HuH-7 (cell line): Measurements from ENCODE around the gene S100A4.
"Not testable (repeated sequence)": the region's sequence is repeated elsewhere in the genome, so short reads cannot be mapped to it uniquely, and the experiment has no call there.

Experiments
- DNase-seq: peaks from one replicate; pipeline ENCODE4 v3.0.0; 2011; ENCODE audit warnings: low spot score

Gene S100A4

GRCh38 chr1:153545067-153546055 lies at the start of gene S100A4:
TSS of gene S100A4 (minus strand) at chr1:153545806. CDS start at chr1:153544794, 1,012 bp downstream.
- DNase-seq, result peak; percentile 96

- DNase-seq, result no peak
Measured at GRCh38 chr1:153592748-153593147, 47.1 kb upstream of the S100A4 start.

- no peak for DNase-seq
Measured at GRCh38 chr1:153588482-153588881, 42.9 kb upstream of the S100A4 start.

GRCh38 chr1:153588033-153588432 lies 42.4 kb upstream of the S100A4 start:
- DNase-seq, result not testable (repeated sequence)

- no peak for DNase-seq
Measured at GRCh38 chr1:153587314-153587713, 41.7 kb upstream of the S100A4 start.

- no peak for DNase-seq
Measured at GRCh38 chr1:153586347-153586746, 40.7 kb upstream of the S100A4 start.

GRCh38 chr1:153585006-153585405 lies 39.4 kb upstream of the S100A4 start:
- no peak for DNase-seq

- DNase-seq, result no peak
Measured at GRCh38 chr1:153583976-153584375, 38.4 kb upstream of the S100A4 start.

- not testable (repeated sequence) for DNase-seq
Measured at GRCh38 chr1:153583514-153583913, 37.9 kb upstream of the S100A4 start.

- not testable (repeated sequence) for DNase-seq
Measured at GRCh38 chr1:153582836-153583235, 37.2 kb upstream of the S100A4 start.

- DNase-seq, result no peak
Measured at GRCh38 chr1:153578936-153579335, 33.3 kb upstream of the S100A4 start.

- no peak for DNase-seq
Measured at GRCh38 chr1:153578490-153578889, 32.9 kb upstream of the S100A4 start.

GRCh38 chr1:153577624-153578051 lies 32.0 kb upstream of the S100A4 start:
- DNase-seq, result no peak

- DNase-seq, result no peak
Measured at GRCh38 chr1:153577138-153577537, 31.5 kb upstream of the S100A4 start.

- DNase-seq, result not testable (repeated sequence)
Measured at GRCh38 chr1:153575497-153575896, 29.9 kb upstream of the S100A4 start.

- DNase-seq, result not testable (repeated sequence)
Measured at GRCh38 chr1:153575081-153575491, 29.5 kb upstream of the S100A4 start.

- DNase-seq, result no peak
Measured at GRCh38 chr1:153573351-153573750, 27.7 kb upstream of the S100A4 start.

- DNase-seq, result peak; percentile 67
Measured at GRCh38 chr1:153572569-153573015, 27.0 kb upstream of the S100A4 start.

- no peak for DNase-seq
Measured at GRCh38 chr1:153571706-153572105, 26.1 kb upstream of the S100A4 start.

GRCh38 chr1:153570874-153571273 lies 25.3 kb upstream of the S100A4 start:
- no peak for DNase-seq

GRCh38 chr1:153569465-153569864 lies 23.9 kb upstream of the S100A4 start:
- DNase-seq, result no peak

- DNase-seq, result peak; percentile 94
Measured at GRCh38 chr1:153568367-153569099, 22.9 kb upstream of the S100A4 start.
